T-cell (primary cell): ENCODE data around the gene RAB10. TPM values are rescaled to one million over a fixed set of nuclear protein-coding genes. Genes with fewer than 3 reads are reported as not detected.
"Not testable (repeated sequence)": the region's sequence is repeated elsewhere in the genome, so short reads cannot be mapped to it uniquely, and the experiment has no call there.

Experiments
- ATAC-seq, 4 experiments: fragments of 200-7000 bp in 3 of 4; fragments of 150-1000 bp in 1 of 4; cut with Tn5 transposase; replicated peaks in 1 of 4; 1 replicate in 3 of 4; 2 replicates in 1 of 4; pipeline ENCODE4 v1.10.0; 2021; ENCODE audit warnings: moderate library complexity in 3 of 4, mild to moderate bottlenecking in 2 of 4, moderate number of reproducible peaks in 1 of 4
- CTCF ChIA-PET, 2 donors: fragments of 300-600 bp; sonication (Branson Sonifier 250); formaldehyde crosslinking; loops; one replicate each; lab custom pipeline; 2022; ENCODE audit warnings: antibody characterized with exemption in 2 of 2; lab: Charles Lee
- POLR2A ChIA-PET, 2 donors: fragments of 300-600 bp; sonication (Branson Sonifier 250); formaldehyde crosslinking; loops; one replicate each; lab custom pipeline; 2022; ENCODE audit warnings: antibody characterized with exemption in 2 of 2; lab: Charles Lee
- DNase-seq, 35 experiments: peaks; one replicate each; pipeline versions ENCODE4 v3.0.0 to v3.0.0-alpha.2; 2013 to 2023
- H3K27ac ChIP-seq: one replicate; pipeline ENCODE4 v1.5.1; 2013; ENCODE audit warnings: low read length
- H3K27me3 ChIP-seq, 2 experiments: replicated peaks in 1 of 2; 1 replicate in 1 of 2; 2 replicates in 1 of 2; pipeline versions ENCODE4 v1.6.1 to v1.7.0; 2013; ENCODE audit warnings: low read length in 1 of 2, mixed read lengths in 1 of 2; ENCODE audit not compliant: control insufficient read depth in 2 of 2, insufficient read depth in 2 of 2; ENCODE audit errors: extremely low read depth in 1 of 2
- H3K36me3 ChIP-seq, 2 donors: 1 replicate in 1 of 2; 2 replicates in 1 of 2; pipeline versions ENCODE4 v1.6.1 to v1.7.0; 2013; ENCODE audit warnings: low read length in 1 of 2; ENCODE audit not compliant: control insufficient read depth in 2 of 2, insufficient read depth in 1 of 2; ENCODE audit errors: extremely low read depth in 1 of 2
- H3K4me1 ChIP-seq, 2 experiments: 1 replicate in 1 of 2; 2 replicates in 1 of 2; pipeline versions ENCODE4 v1.6.1 to v1.7.0; 2013; ENCODE audit warnings: low read length in 2 of 2, mixed read lengths in 1 of 2; ENCODE audit not compliant: insufficient read depth in 2 of 2, control insufficient read depth in 1 of 2; ENCODE audit errors: extremely low read depth in 1 of 2
- H3K4me3 ChIP-seq, 2 donors: 1 replicate in 1 of 2; 2 replicates in 1 of 2; pipeline versions ENCODE4 v1.5.1 to v1.7.0; 2013; ENCODE audit warnings: mild to moderate bottlenecking in 2 of 2, low read length in 1 of 2, moderate library complexity in 1 of 2; ENCODE audit not compliant: control insufficient read depth in 1 of 2; ENCODE audit errors: extremely low read depth in 1 of 2
- H3K9me3 ChIP-seq: 2 replicates; pipeline ENCODE4 v1.7.0; 2013
- H3K27ac Mint-ChIP-seq, 2 donors: one replicate each; pipeline ENCODE4 v1.8.0; 2020 to 2021; ENCODE audit warnings: mild to moderate bottlenecking in 2 of 2, mixed read lengths in 2 of 2
- H3K27me3 Mint-ChIP-seq, 2 donors: one replicate each; pipeline ENCODE4 v1.8.0; 2021 to 2022; ENCODE audit warnings: mixed read lengths in 2 of 2
- H3K36me3 Mint-ChIP-seq: one replicate; pipeline ENCODE4 v1.8.0; 2021; ENCODE audit warnings: mixed read lengths
- H3K4me1 Mint-ChIP-seq, 3 donors: one replicate each; pipeline ENCODE4 v1.8.0; 2020 to 2022; ENCODE audit warnings: mixed read lengths in 3 of 3, mild to moderate bottlenecking in 1 of 3
- H3K4me3 Mint-ChIP-seq, 3 donors: one replicate each; pipeline ENCODE4 v1.8.0; 2020 to 2022; ENCODE audit warnings: mild to moderate bottlenecking in 3 of 3, mixed read lengths in 3 of 3, moderate library complexity in 3 of 3
- H3K9me3 Mint-ChIP-seq, 3 donors: one replicate each; pipeline ENCODE4 v1.8.0; 2020 to 2022; ENCODE audit warnings: mixed read lengths in 3 of 3
- WGBS: methylation state at CpG from one replicate; pipeline ENCODE4 v1.1.5; 2013; ENCODE audit warnings: missing lambda C conversion rate; ENCODE audit not compliant: insufficient coverage; 5-methylcytosine and 5-hydroxymethylcytosine counted together
- total RNA-seq, 35 experiments: library from RNA in 6 of 35; stranded (reverse) in 6 of 35; fragments of 120-200 nt in 1 of 35; gene quantifications; one replicate each; pipeline versions ENCODE4 v1.2.1 to v1.2.4 and lab custom pipeline; 2013 to 2026

RAB10 gene
- total RNA-seq, 5 donors from 2014 or later (not counting 1 experiment from before 2014, with no cell fraction given): 35.0 to 78.7 (median 71.2) TPM

- H3K36me3 Mint-ChIP-seq: no peaks in the 10 kb centered on the region
- Histone ChIP-seq H3K27me3 (no peaks in the 10 kb centered on the region), H3K27ac (no peak overlapping the region), H3K4me1 (no peaks in the 10 kb centered on the region), H3K36me3 (no peaks in the 10 kb centered on the region), H3K4me3 (no peak overlapping the region), H3K9me3 (no peaks in the 10 kb centered on the region)
- whole genome bisulfite sequencing: 86% methylated on average over 7 of the region's 14 CpGs
- H3K9me3 Mint-ChIP-seq: peaks cover 0 to 6% (median 4%) of the 10 kb centered on the region in 3 donors
- no peak overlapping the region for H3K27ac Mint-ChIP-seq
- DNase-seq (no peak), ATAC-seq (no peak)
- no peak overlapping the region for H3K4me3 Mint-ChIP-seq
- no peaks in the 10 kb centered on the region for H3K4me1 Mint-ChIP-seq
- ChIA-PET CTCF (no interaction called here), POLR2A (no interaction called here)
- H3K27me3 Mint-ChIP-seq: no peaks in the 10 kb centered on the region
Measured at GRCh38 chr2:26011990-26012856, 21.7 kb upstream of the RAB10 start.

GRCh38 chr2:26013668-26014067, 20.2 kb upstream of the RAB10 start:
- Mint-ChIP-seq H3K9me3 (peaks cover 0 to 6% (median 4%) of the 10 kb centered on the region in 3 donors), H3K27me3 (no peaks in the 10 kb centered on the region), H3K4me1 (peaks cover 0 to 3% (median 0%) of the 10 kb centered on the region in 3 donors), H3K27ac (no peak overlapping the region), H3K4me3 (no peak overlapping the region), H3K36me3 (no peaks in the 10 kb centered on the region)
- H3K4me1 ChIP-seq: no peaks in the 10 kb centered on the region
- POLR2A ChIA-PET: no interaction called here
- H3K27me3 ChIP-seq: no peaks in the 10 kb centered on the region
- 100% methylated on average over 1 of the region's 1 CpG for WGBS
- no peak for ATAC-seq
- H3K27ac ChIP-seq: no peak overlapping the region
- no peak for DNase-seq
- H3K9me3 ChIP-seq: no peaks in the 10 kb centered on the region
- CTCF ChIA-PET: no interaction called here
- H3K4me3 ChIP-seq: no peak overlapping the region
- H3K36me3 ChIP-seq: no peaks in the 10 kb centered on the region

- DNase-seq: no peak
- POLR2A ChIA-PET: interaction anchor here in 1 of 2 donors (0.6 kb wide), 1 partner anchor 23 kb away, joined by 3 read pairs; no protein-coding TSS in a partner anchor
- Mint-ChIP-seq H3K27ac (no peak overlapping the region), H3K27me3 (no peaks in the 10 kb centered on the region), H3K4me1 (peaks cover 0 to 3% (median 0%) of the 10 kb centered on the region in 3 donors), H3K9me3 (no peaks in the 10 kb centered on the region), H3K4me3 (no peak overlapping the region), H3K36me3 (no peaks in the 10 kb centered on the region)
- Histone ChIP-seq H3K36me3 (no peaks in the 10 kb centered on the region), H3K27ac (no peak overlapping the region), H3K4me1 (no peaks in the 10 kb centered on the region), H3K9me3 (no peaks in the 10 kb centered on the region), H3K4me3 (no peak overlapping the region), H3K27me3 (peaks cover 0 to 3% of the 10 kb centered on the region in 2 experiments)
- CTCF ChIA-PET: interaction anchor here in 1 of 2 donors (0.6 to 0.7 kb wide), 4 partner anchors 18 to 1509 kb away, joined by 3 to 4 read pairs (median 3); partner anchors contain the start of gene RAB10
- no peak for ATAC-seq
- 91% methylated on average over 9 of the region's 13 CpGs for WGBS
Measured at GRCh38 chr2:26016012-26016705, 17.7 kb upstream of the RAB10 start.

- not testable (repeated sequence) for ATAC-seq, DNase-seq, H3K4me3 Mint-ChIP-seq, H3K4me1 ChIP-seq, H3K36me3 Mint-ChIP-seq, H3K36me3 ChIP-seq, H3K9me3 Mint-ChIP-seq, H3K27ac Mint-ChIP-seq, H3K4me1 Mint-ChIP-seq, H3K9me3 ChIP-seq, H3K27me3 Mint-ChIP-seq, H3K4me3 ChIP-seq, H3K27ac ChIP-seq, H3K27me3 ChIP-seq
- CTCF ChIA-PET: interaction anchor here in 1 of 2 donors (0.6 to 0.7 kb wide), 3 partner anchors 17 to 1509 kb away, joined by 3 read pairs; partner anchors contain the start of gene RAB10
- WGBS: 100% methylated on average over 1 of the region's 4 CpGs
- POLR2A ChIA-PET: interaction anchor here in 1 of 2 donors (0.6 kb wide), 1 partner anchor 23 kb away, joined by 3 read pairs; no protein-coding TSS in a partner anchor
Measured at GRCh38 chr2:26016706-26017045, 17.2 kb upstream of the RAB10 start.

- no peak overlapping the region for H3K27ac Mint-ChIP-seq
- 100% methylated on average over 1 of the region's 5 CpGs for WGBS
Measured at GRCh38 chr2:26017464-26018183, 16.3 kb upstream of the RAB10 start.

More at GRCh38 chr2:26017464-26018183, 16.3 kb upstream of the RAB10 start:
- no peak overlapping the region for H3K4me3 Mint-ChIP-seq
- Histone ChIP-seq H3K4me1 (no peaks in the 10 kb centered on the region), H3K27me3 (peaks cover 0 to 3% of the 10 kb centered on the region in 2 experiments), H3K27ac (no peak overlapping the region), H3K36me3 (no peaks in the 10 kb centered on the region), H3K4me3 (no peak overlapping the region), H3K9me3 (no peaks in the 10 kb centered on the region)
- no peaks in the 10 kb centered on the region for H3K27me3 Mint-ChIP-seq
- ChIA-PET POLR2A (interaction anchor here in 1 of 2 donors (0.6 kb wide), 1 partner anchor 24 kb away, joined by 4 read pairs; no protein-coding TSS in a partner anchor), CTCF (no interaction called here)
- peaks cover 0 to 3% (median 0%) of the 10 kb centered on the region in 3 donors for H3K4me1 Mint-ChIP-seq
- no peaks in the 10 kb centered on the region for H3K36me3 Mint-ChIP-seq
- no peak for ATAC-seq
- no peaks in the 10 kb centered on the region for H3K9me3 Mint-ChIP-seq
- DNase-seq: no peak
